HG02852 (cell line): ENCODE results near the gene C5orf46.

Experiments used
- ATAC-seq: cut with Tn5 transposase; IDR thresholded peaks from one replicate; pipeline ENCODE4 v1.9.1; 2021; ENCODE audit warnings: mild to moderate bottlenecking, moderate library complexity; ENCODE audit not compliant: unreplicated experiment

The C5orf46 gene

GRCh38 chr5:147859962-147860640 lies 46.2 kb downstream of the C5orf46 start:
- no peak for ATAC-seq

GRCh38 chr5:147858565-147858964 lies 47.8 kb downstream of the C5orf46 start:
- no peak for ATAC-seq

- peak; percentile 86 for ATAC-seq
Observed at GRCh38 chr5:147857302-147858129, 48.8 kb downstream of the C5orf46 start.

GRCh38 chr5:147856801-147857200 lies 49.5 kb downstream of the C5orf46 start:
- no peak for ATAC-seq

- ATAC-seq = no peak
Observed at GRCh38 chr5:147855774-147856069, 50.6 kb downstream of the C5orf46 start.

GRCh38 chr5:147854894-147855773 lies 51.2 kb downstream of the C5orf46 start:
- ATAC-seq = no peak

GRCh38 chr5:147854331-147854730 lies 52.0 kb downstream of the C5orf46 start:
- ATAC-seq = no peak

- no peak for ATAC-seq
Observed at GRCh38 chr5:147853372-147853987, 52.9 kb downstream of the C5orf46 start.

GRCh38 chr5:147852365-147852764 lies 54.0 kb downstream of the C5orf46 start:
- no peak for ATAC-seq

- no peak for ATAC-seq
Observed at GRCh38 chr5:147851578-147851977, 54.8 kb downstream of the C5orf46 start.

- no peak for ATAC-seq
Observed at GRCh38 chr5:147849226-147849625, 57.1 kb downstream of the C5orf46 start.

- ATAC-seq = no peak
Observed at GRCh38 chr5:147845618-147846017, 60.7 kb downstream of the C5orf46 start.

GRCh38 chr5:147844846-147845245 lies 61.5 kb downstream of the C5orf46 start:
- ATAC-seq = no peak

GRCh38 chr5:147842869-147843268 lies 63.5 kb downstream of the C5orf46 start:
- no peak for ATAC-seq
